ENCODE data around the gene KIF4A.
A peak's percentile ranks its signal among the peaks of the same experiment; 100 is the strongest.

Gene KIF4A

GRCh38 chrX:70455366-70456202 lies 165.7 kb downstream of the KIF4A start:
- H3K27ac ChIP-seq: peak overlapping the region in 17 of 21 experiments; percentile 10 to 85 (median 62)
- peak overlapping the region; percentile 26 to 49 (median 35) for H3K4me3 ChIP-seq

- peak overlapping the region in 1 of 21 experiments; percentile 85 for H3K27ac ChIP-seq
Measured at GRCh38 chrX:70456256-70456655, 166.4 kb downstream of the KIF4A start.

GRCh38 chrX:70461026-70461425 lies 171.1 kb downstream of the KIF4A start:
- H3K4me3 ChIP-seq: no peak overlapping the region
- no peak overlapping the region for H3K27ac ChIP-seq

More at GRCh38 chrX:70456256-70456655, 166.4 kb downstream of the KIF4A start:
- H3K4me3 ChIP-seq: peak overlapping the region in 2 of 7 experiments; percentile 40 to 49

- Histone ChIP-seq H3K4me3 (no peak overlapping the region), H3K27ac (no peak overlapping the region)
Measured at GRCh38 chrX:70464051-70464450, 174.1 kb downstream of the KIF4A start.

- H3K4me3 ChIP-seq: no peak overlapping the region
- no peak overlapping the region for H3K27ac ChIP-seq
Measured at GRCh38 chrX:70466968-70467367, 177.1 kb downstream of the KIF4A start.

- H3K27ac ChIP-seq: no peak overlapping the region
- H3K4me3 ChIP-seq: no peak overlapping the region
Measured at GRCh38 chrX:70468709-70469108, 178.8 kb downstream of the KIF4A start.
